Tibial nerve (tissue), 4 donors: ENCODE data around the gene ZNF681. TPM values are rescaled to one million over a fixed set of nuclear protein-coding genes. Genes with fewer than 3 reads are reported as not detected.

ENCODE experiments used
- DNase-seq, 2 donors: peaks; one replicate each; pipeline ENCODE4 v3.0.0-alpha.2; 2019; ENCODE audit warnings: low spot score in 2 of 2
- H3K27ac ChIP-seq, 4 donors: fragments of 200-600 bp; sonication (generic) in 3 of 4; one replicate each; pipeline ENCODE4 v1.5.1; 2017 to 2019; ENCODE audit warnings: mild to moderate bottlenecking in 1 of 4
- H3K27me3 ChIP-seq, 2 donors: fragments of 200-600 bp; sonication (generic) in 1 of 2; one replicate each; pipeline versions ENCODE4 v1.5.1 to v1.6.0; 2017 to 2019
- H3K36me3 ChIP-seq, 3 donors: fragments of 200-600 bp; sonication (generic); one replicate each; pipeline ENCODE4 v1.5.1; 2018 to 2019
- H3K4me1 ChIP-seq, 4 donors: fragments of 200-600 bp; sonication (generic) in 3 of 4; one replicate each; pipeline ENCODE4 v1.5.1; 2017 to 2019
- H3K4me3 ChIP-seq, 4 donors: fragments of 200-600 bp; sonication (generic) in 3 of 4; one replicate each; pipeline ENCODE4 v1.5.1; 2017 to 2019; ENCODE audit warnings: mild to moderate bottlenecking in 1 of 4, moderate library complexity in 1 of 4
- H3K9me3 ChIP-seq, 4 donors: fragments of 200-600 bp; sonication (generic) in 3 of 4; one replicate each; pipeline ENCODE4 v1.5.1; 2017 to 2019
- EP300 ChIP-seq, 2 donors: sonication (generic); formaldehyde crosslinking; IDR thresholded peaks; one replicate each; pipeline ENCODE4 v1.6.1; 2017; ENCODE audit warnings: antibody characterized with exemption in 2 of 2, mild to moderate bottlenecking in 1 of 2
- POLR2A ChIP-seq, 2 donors: fragments of 450-650 bp; IDR thresholded peaks; one replicate each; pipeline ENCODE4 v1.6.1; 2017; ENCODE audit warnings: antibody characterized with exemption in 2 of 2, mild to moderate bottlenecking in 2 of 2, moderate library complexity in 2 of 2
- WGBS, 2 donors: methylation state at CpG; one replicate each; pipeline ENCODE4 v1.1.5; 2018; 5-methylcytosine and 5-hydroxymethylcytosine counted together
- total RNA-seq, 4 donors: library from RNA; depleted of rRNA; stranded (reverse); fragments of >200 nt; gene quantifications; one replicate each; pipeline ENCODE4 v1.1.0, GENCODE V29; 2016
- TF ChIP-seq, protein P1 (sequence below), 5 experiments: fragments of 200-600 bp in 3 of 5; fragments of 450-650 bp in 2 of 5; sonication (generic) in 3 of 5; IDR thresholded peaks; one replicate each; pipeline ENCODE4 v1.5.1; 2016 to 2019; ENCODE audit warnings: antibody characterized with exemption in 5 of 5, mild to moderate bottlenecking in 3 of 5, moderate library complexity in 2 of 5

Gene ZNF681
- total RNA-seq, 4 donors from 2014 or later: 0.30 to 4.6 (median 0.51) TPM

DNA sequence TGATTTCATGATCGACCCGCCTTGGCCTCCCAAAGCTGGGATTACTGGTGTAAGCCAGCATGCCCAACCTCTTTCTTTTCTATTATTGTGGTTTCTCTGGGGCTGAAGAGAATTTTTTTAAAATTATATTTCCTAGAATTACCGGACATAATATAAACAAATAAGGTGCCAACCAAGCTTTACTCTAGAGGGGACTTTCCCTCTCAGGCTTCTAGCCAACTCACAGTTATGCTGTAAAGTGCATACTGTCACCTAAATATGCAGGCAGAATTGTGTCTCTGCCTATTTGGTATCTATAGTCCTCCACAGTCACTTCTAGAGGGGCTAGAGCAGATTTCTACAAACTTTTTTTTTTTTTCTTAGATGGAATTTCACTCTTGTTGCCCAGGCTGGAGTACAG is 41.6 kb upstream of the ZNF681 start:
- Histone ChIP-seq H3K36me3 (no peaks in the 10 kb centered on the region), H3K4me1 (no peaks in the 10 kb centered on the region), H3K27me3 (no peaks in the 10 kb centered on the region), H3K4me3 (no peak overlapping the region), H3K27ac (no peak overlapping the region), H3K9me3 (peaks cover 0 to 12% (median 0%) of the 10 kb centered on the region in 4 donors)
- 89 to 92% methylated on average over 3 of the region's 3 CpGs for WGBS, 2 donors
- DNase-seq: no peak
- TF ChIP-seq, protein P1, sequence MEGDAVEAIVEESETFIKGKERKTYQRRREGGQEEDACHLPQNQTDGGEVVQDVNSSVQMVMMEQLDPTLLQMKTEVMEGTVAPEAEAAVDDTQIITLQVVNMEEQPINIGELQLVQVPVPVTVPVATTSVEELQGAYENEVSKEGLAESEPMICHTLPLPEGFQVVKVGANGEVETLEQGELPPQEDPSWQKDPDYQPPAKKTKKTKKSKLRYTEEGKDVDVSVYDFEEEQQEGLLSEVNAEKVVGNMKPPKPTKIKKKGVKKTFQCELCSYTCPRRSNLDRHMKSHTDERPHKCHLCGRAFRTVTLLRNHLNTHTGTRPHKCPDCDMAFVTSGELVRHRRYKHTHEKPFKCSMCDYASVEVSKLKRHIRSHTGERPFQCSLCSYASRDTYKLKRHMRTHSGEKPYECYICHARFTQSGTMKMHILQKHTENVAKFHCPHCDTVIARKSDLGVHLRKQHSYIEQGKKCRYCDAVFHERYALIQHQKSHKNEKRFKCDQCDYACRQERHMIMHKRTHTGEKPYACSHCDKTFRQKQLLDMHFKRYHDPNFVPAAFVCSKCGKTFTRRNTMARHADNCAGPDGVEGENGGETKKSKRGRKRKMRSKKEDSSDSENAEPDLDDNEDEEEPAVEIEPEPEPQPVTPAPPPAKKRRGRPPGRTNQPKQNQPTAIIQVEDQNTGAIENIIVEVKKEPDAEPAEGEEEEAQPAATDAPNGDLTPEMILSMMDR (IDR thresholded peaks at IDR 0.05): no peak
- TF ChIP-seq POLR2A (IDR thresholded peaks at IDR 0.05) (no peak), EP300 (IDR thresholded peaks at IDR 0.05) (no peak)

DNA sequence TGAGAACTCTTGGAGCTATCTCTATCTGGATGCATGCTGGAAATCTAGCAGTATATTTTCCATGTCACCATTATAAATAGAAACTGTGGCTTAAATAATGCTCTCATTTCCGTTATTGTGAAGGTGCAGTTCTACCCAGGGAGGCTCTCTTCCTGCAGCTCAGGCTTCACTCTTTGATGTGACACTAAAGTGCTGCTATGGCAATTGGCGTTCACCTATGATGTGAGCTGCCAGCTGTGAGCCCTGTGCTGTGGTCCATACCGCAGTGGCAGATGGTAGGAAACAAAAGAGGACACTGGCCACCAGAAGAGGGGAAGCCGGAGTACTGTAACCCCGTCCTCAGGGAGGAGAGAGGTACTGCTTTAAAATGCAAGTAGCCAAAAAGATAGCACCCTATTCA is 40.6 kb upstream of the ZNF681 start:
- H3K4me3 ChIP-seq: no peak overlapping the region
- TF ChIP-seq EP300 (IDR thresholded peaks at IDR 0.05) (no peak), POLR2A (IDR thresholded peaks at IDR 0.05) (no peak)
- TF ChIP-seq, protein P1 (IDR thresholded peaks at IDR 0.05): no peak
- no peaks in the 10 kb centered on the region for H3K4me1 ChIP-seq
- WGBS, 2 donors: 43 to 64% methylated on average over 3 of the region's 5 CpGs
- no peak for DNase-seq
- H3K36me3 ChIP-seq: no peaks in the 10 kb centered on the region
- H3K27me3 ChIP-seq: no peaks in the 10 kb centered on the region
- H3K27ac ChIP-seq: no peak overlapping the region
- H3K9me3 ChIP-seq: peaks cover 0 to 17% (median 0%) of the 10 kb centered on the region in 4 donors

DNA sequence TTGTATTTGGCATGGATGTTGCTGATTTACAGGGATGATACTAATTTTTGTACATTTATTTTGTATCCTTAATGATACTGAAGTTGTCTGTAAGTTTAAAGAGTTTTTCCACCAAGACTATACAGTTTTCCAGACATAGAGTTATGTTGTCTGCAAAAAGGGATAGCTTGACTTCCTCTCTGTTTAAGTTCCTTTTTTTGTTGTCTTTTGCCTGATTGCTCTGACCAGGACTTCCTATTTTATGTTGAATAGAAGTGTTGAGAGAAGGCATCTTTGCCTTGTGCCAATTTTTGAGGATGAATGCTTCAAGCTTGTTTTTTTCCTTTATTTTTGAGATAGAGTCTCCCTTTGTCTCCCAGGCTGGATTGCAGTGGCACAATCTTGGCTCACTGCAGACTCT is 36.8 kb upstream of the ZNF681 start:
- DNase-seq: no peak
- no peak overlapping the region for H3K27ac ChIP-seq
- TF ChIP-seq POLR2A (IDR thresholded peaks at IDR 0.05) (no peak), EP300 (IDR thresholded peaks at IDR 0.05) (no peak)
- TF ChIP-seq, protein P1 (IDR thresholded peaks at IDR 0.05): no peak
- H3K27me3 ChIP-seq: no peaks in the 10 kb centered on the region
- H3K4me1 ChIP-seq: no peaks in the 10 kb centered on the region
- H3K36me3 ChIP-seq: no peaks in the 10 kb centered on the region
- peaks cover 0 to 22% (median 0%) of the 10 kb centered on the region in 4 donors for H3K9me3 ChIP-seq
- H3K4me3 ChIP-seq: no peak overlapping the region

DNA sequence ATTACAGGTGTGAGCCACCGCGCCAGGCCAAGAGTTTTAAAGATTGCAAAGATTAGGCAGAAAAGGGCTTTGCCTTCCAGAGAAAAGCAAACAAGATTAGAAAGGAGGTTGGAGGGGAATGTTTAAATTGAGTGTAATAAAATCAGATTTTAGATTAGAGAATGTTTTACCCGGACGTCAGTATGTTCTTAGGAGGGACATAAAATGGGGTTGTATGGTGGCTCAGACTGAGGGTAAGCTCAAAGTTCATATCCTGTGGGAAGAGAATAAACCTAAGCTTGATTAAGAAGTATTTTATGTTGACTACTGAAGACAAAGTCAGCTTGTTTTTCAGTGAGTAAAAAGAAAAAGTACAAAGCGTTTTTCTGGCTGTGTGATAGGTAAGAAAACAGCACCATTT is 34.1 kb upstream of the ZNF681 start:
- no peak for TF ChIP-seq EP300 (IDR thresholded peaks at IDR 0.05)
- no peak for TF ChIP-seq POLR2A (IDR thresholded peaks at IDR 0.05)
- TF ChIP-seq, protein P1 (IDR thresholded peaks at IDR 0.05): no peak

DNA sequence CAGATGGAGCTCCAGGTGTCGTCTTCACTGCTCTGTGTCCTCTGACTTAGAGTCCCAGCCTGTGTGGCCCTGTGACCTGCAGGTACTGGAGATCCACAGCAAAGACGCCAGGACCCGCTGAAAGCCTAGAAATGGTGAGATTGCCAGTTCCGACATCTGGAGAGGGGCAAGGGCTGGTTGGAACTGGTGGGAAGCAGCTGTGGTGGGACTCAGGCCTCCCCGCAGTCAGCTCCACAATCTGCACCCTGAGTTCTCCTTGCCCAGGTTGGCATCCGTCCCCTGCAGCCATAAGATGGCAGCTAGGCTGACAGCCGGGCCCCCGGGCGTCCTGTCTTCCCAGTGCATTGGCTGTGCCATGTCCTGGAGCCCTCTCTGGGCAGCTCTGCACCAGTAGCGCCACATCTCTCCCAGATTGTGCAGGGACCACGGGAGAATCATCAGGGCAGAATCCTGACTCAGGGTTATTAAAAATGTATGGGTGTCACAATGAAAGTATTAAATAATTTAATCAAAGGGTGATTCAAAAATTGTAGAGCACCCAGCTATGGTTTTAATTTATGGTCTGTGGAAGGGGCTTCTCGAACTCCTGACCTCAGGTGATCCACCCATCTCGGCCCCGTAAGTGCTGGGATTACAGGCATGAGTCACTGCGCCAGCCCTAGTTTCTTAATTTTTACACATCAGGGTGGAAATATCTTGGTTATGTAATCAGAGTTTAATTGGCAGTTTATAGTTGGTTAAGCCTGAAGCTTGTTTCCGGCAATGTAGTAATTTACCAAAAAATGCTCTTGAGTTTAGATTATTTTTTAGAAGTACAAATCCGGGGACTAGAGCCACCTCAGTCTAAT is 32.2 kb upstream of the ZNF681 start:
- H3K27ac ChIP-seq: no peak overlapping the region
- H3K4me1 ChIP-seq: no peaks in the 10 kb centered on the region
- TF ChIP-seq, protein P1 (IDR thresholded peaks at IDR 0.05): no peak
- no peak for TF ChIP-seq EP300 (IDR thresholded peaks at IDR 0.05)
- no peak for TF ChIP-seq POLR2A (IDR thresholded peaks at IDR 0.05)
- no peaks in the 10 kb centered on the region for H3K36me3 ChIP-seq
- H3K27me3 ChIP-seq: no peaks in the 10 kb centered on the region
- 81 to 85% methylated on average over 17 of the region's 17 CpGs for WGBS, 2 donors
- H3K4me3 ChIP-seq: no peak overlapping the region
- peaks cover 0 to 16% (median 0%) of the 10 kb centered on the region in 4 donors for H3K9me3 ChIP-seq
- no peak for DNase-seq

More for the DNA sequence above, 34.1 kb upstream of the ZNF681 start:
- Histone ChIP-seq H3K27me3 (no peaks in the 10 kb centered on the region), H3K27ac (no peak overlapping the region), H3K4me1 (no peaks in the 10 kb centered on the region), H3K9me3 (peaks cover 0 to 22% (median 0%) of the 10 kb centered on the region in 4 donors), H3K36me3 (no peaks in the 10 kb centered on the region), H3K4me3 (no peak overlapping the region)
- no peak for DNase-seq
- 89 to 93% methylated on average over 5 of the region's 5 CpGs for WGBS, 2 donors
